A673 (cell line): ENCODE data around the gene CD93. TPM values are rescaled to one million over a fixed set of nuclear protein-coding genes. Genes with fewer than 3 reads are reported as not detected.

Experiments
- BruUV-seq: library from RNA; stranded (reverse); fragments of 400-500 nt; replicated peaks from 2 replicates; lab custom pipeline; 2021; lab: Mats Ljungman, UMichigan
- CTCF ChIA-PET: fragments of 300-600 bp; sonication (Branson Sonifier 250); formaldehyde crosslinking; loops from one replicate; lab custom pipeline; 2022; ENCODE audit warnings: antibody characterized with exemption; lab: Charles Lee
- POLR2A ChIA-PET: fragments of 300-600 bp; sonication (Branson Sonifier 250); formaldehyde crosslinking; loops from one replicate; lab custom pipeline; 2022; ENCODE audit warnings: antibody characterized with exemption; ENCODE audit not compliant: low non-redundant PET; lab: Charles Lee
- DNase-seq: peaks from one replicate; pipeline ENCODE4 v3.0.0-alpha.2; 2015; ENCODE audit warnings: low spot score
- H3K27ac ChIP-seq: fragments of 200-600 bp; sonication (generic); 2 replicates; pipeline ENCODE4 v1.5.1; 2016; ENCODE audit warnings: mixed run types, low read depth, mild to moderate bottlenecking, mixed read lengths, antibody characterized with exemption, low read length; ENCODE audit not compliant: poor library complexity, severe bottlenecking
- H3K27me3 ChIP-seq: fragments of 200-600 bp; sonication (generic); replicated peaks from 2 replicates; pipeline ENCODE4 v1.6.1; 2017; ENCODE audit warnings: mixed run types, low read depth, mild to moderate bottlenecking, mixed read lengths, antibody characterized with exemption, low read length; ENCODE audit not compliant: insufficient read depth, poor library complexity
- H3K36me3 ChIP-seq: fragments of 200-600 bp; sonication (generic); 2 replicates; pipeline ENCODE4 v1.6.1; 2016; ENCODE audit warnings: mixed run types, mild to moderate bottlenecking, mixed read lengths, antibody characterized with exemption, low read length; ENCODE audit not compliant: insufficient read depth, poor library complexity, severe bottlenecking
- H3K4me1 ChIP-seq: fragments of 200-600 bp; sonication (generic); 2 replicates; pipeline ENCODE4 v1.6.1; 2017; ENCODE audit warnings: mixed run types, mild to moderate bottlenecking, mixed read lengths, antibody characterized with exemption, low read length; ENCODE audit not compliant: insufficient read depth, poor library complexity, severe bottlenecking
- H3K4me3 ChIP-seq: fragments of 200-600 bp; sonication (generic); 2 replicates; pipeline ENCODE4 v1.5.1; 2016; ENCODE audit warnings: low read depth, mixed run types, mild to moderate bottlenecking, mixed read lengths, low read length; ENCODE audit not compliant: poor library complexity, severe bottlenecking
- H3K9me3 ChIP-seq: fragments of 200-600 bp; sonication (generic); 2 replicates; pipeline ENCODE4 v1.6.1; 2016; ENCODE audit warnings: mixed run types, low read depth, mild to moderate bottlenecking, mixed read lengths, antibody characterized with exemption, low read length; ENCODE audit not compliant: poor library complexity, severe bottlenecking
- CTCF ChIP-seq: fragments of 300-800, 200-600 bp; sonication (generic); conservative IDR thresholded peaks from 2 replicates; pipeline ENCODE4 v1.5.1; 2017; ENCODE audit warnings: low read depth, mild to moderate bottlenecking, antibody characterized with exemption, low read length, moderate library complexity, mixed read lengths
- EZH2 ChIP-seq: fragments of 200-600 bp; sonication (generic); IDR thresholded peaks from 2 replicates; pipeline ENCODE4 v1.6.1; 2017; ENCODE audit warnings: borderline replicate concordance, low read depth, mild to moderate bottlenecking, mixed read lengths, antibody characterized with exemption, low read length; ENCODE audit not compliant: poor library complexity, severe bottlenecking
- intact Hi-C: fragments of 100-400 bp; cut with micrococcal nuclease; formaldehyde crosslinking; loops from one replicate; pipeline ENCODE4 v1.10.0; 2022; ENCODE audit not compliant: unreplicated experiment
- total RNA-seq: library from RNA; stranded (reverse); gene quantifications from 2 replicates; pipeline ENCODE4 v1.2.3, GENCODE V29; 2021

CD93 gene
- total RNA-seq, 1 experiment from 2014 or later = 0.06 TPM

- POLR2A ChIA-PET = no interaction called here
- CTCF ChIA-PET = no interaction called here
- no peak for DNase-seq
- BruUV-seq = no TSS peak
- Histone ChIP-seq H3K4me3 (no peak overlapping the region), H3K27me3 (peaks cover 3% of the 10 kb centered on the region), H3K9me3 (no peaks in the 10 kb centered on the region), H3K4me1 (no peaks in the 10 kb centered on the region), H3K27ac (no peak overlapping the region), H3K36me3 (no peaks in the 10 kb centered on the region)
- TF ChIP-seq CTCF (no peak), EZH2 (no peak)
- intact Hi-C loops = no loop called here
Measured at GRCh38 chr20:23127506-23128279, 41.6 kb upstream of the CD93 start.

GRCh38 chr20:23126281-23127061, 40.3 kb upstream of the CD93 start:
- no peaks in the 10 kb centered on the region for H3K36me3 ChIP-seq
- H3K27ac ChIP-seq = no peak overlapping the region
- DNase-seq = no peak
- TF ChIP-seq EZH2 (no peak), CTCF (no peak)
- ChIA-PET CTCF (no interaction called here), POLR2A (no interaction called here)
- no TSS peak for BruUV-seq
- H3K9me3 ChIP-seq = no peaks in the 10 kb centered on the region
- H3K27me3 ChIP-seq = peaks cover 3% of the 10 kb centered on the region
- no peak overlapping the region for H3K4me3 ChIP-seq
- intact Hi-C loops = no loop called here
- H3K4me1 ChIP-seq = no peaks in the 10 kb centered on the region

GRCh38 chr20:23125625-23126191, 39.6 kb upstream of the CD93 start:
- intact Hi-C loops = no loop called here
- POLR2A ChIA-PET = no interaction called here
- Histone ChIP-seq H3K36me3 (no peaks in the 10 kb centered on the region), H3K4me3 (no peak overlapping the region), H3K4me1 (no peaks in the 10 kb centered on the region), H3K9me3 (no peaks in the 10 kb centered on the region), H3K27ac (no peak overlapping the region), H3K27me3 (peaks cover 3% of the 10 kb centered on the region)
- CTCF ChIA-PET = no interaction called here
- no peak for TF ChIP-seq EZH2
- TF ChIP-seq CTCF = no peak
- no TSS peak for BruUV-seq
- no peak for DNase-seq
